NB4 (cell line): ENCODE measurements around the gene CAPN8.

Experiments used
- MYC ChIP-seq: IDR thresholded peaks from 2 replicates; pipeline ENCODE4 v1.6.1; 2011; ENCODE audit warnings: low read depth, low read length
- POLR2A ChIP-seq: IDR thresholded peaks from 2 replicates; pipeline ENCODE4 v1.6.1; 2011; ENCODE audit warnings: mild to moderate bottlenecking; ENCODE audit not compliant: insufficient read length; ENCODE audit errors: extremely low read depth
- TF ChIP-seq, protein P1 (sequence below): IDR thresholded peaks from one replicate; pipeline ENCODE4 v1.5.1; 2012; ENCODE audit warnings: low read depth, low read length

DNA sequence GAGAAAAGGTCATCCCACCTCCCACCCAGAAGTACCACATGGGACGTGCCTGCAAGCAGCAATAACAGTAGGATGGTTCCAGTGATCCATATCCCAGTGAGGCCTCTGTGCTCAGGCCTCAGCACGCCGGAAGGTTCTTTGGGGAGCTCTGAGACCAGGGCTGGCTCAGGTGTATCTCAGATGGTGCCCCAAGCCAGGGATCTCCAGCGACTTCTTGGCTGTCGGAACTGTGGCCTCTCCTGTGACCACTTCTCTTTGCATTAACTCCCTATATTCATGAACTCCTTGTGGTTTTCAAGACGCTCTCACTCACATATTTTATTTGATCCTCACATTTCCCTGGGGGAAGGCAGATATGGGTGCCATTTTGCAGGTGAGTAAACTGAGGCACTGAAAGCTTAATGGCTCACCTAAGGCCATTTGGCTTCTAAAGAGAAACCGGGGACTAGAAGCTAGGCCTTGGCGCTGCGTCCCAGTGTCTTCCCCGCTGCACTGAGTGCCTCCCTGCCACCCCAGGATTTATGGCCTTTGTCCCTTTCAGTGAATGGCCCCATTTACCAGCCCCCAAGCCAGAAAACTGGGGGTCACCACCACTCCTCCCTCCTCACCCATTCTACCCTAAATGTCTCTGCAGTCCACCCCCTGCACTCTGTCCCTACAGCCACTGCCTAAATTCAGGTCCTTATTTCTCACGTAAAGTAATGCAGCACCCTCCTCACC lies 170.4 kb downstream of the CAPN8 start:
- no peak for TF ChIP-seq POLR2A
- TF ChIP-seq, protein P1, sequence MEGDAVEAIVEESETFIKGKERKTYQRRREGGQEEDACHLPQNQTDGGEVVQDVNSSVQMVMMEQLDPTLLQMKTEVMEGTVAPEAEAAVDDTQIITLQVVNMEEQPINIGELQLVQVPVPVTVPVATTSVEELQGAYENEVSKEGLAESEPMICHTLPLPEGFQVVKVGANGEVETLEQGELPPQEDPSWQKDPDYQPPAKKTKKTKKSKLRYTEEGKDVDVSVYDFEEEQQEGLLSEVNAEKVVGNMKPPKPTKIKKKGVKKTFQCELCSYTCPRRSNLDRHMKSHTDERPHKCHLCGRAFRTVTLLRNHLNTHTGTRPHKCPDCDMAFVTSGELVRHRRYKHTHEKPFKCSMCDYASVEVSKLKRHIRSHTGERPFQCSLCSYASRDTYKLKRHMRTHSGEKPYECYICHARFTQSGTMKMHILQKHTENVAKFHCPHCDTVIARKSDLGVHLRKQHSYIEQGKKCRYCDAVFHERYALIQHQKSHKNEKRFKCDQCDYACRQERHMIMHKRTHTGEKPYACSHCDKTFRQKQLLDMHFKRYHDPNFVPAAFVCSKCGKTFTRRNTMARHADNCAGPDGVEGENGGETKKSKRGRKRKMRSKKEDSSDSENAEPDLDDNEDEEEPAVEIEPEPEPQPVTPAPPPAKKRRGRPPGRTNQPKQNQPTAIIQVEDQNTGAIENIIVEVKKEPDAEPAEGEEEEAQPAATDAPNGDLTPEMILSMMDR = no peak
- no peak for TF ChIP-seq MYC
